Measurements from ENCODE around the gene FAF2.
A peak's percentile ranks its signal among the peaks of the same experiment; 100 is the strongest.

- TF ChIP-seq CTCF (IDR thresholded peaks at IDR 0.05; ENCODE audit: low read depth, low read length) (no peak), POLR2A (IDR thresholded peaks at IDR 0.05; ENCODE audit: extremely low read depth, insufficient read length) (peak; percentile 13), MAX (IDR thresholded peaks at IDR 0.05; ENCODE audit: low read depth, low read length) (0 out of 2 replicates have a peak, but pooled peaks have one; percentile 26)
Observed at GRCh38 chr5:176535664-176536131, 87.5 kb downstream of the FAF2 start.
